Endothelial cell of hepatic sinusoid (primary cell): ENCODE data around the gene IL18RAP.

Experiments
- in situ Hi-C: cut with HindIII; loops from 2 replicates; pipeline ENCODE4 v1.10.0; 2017; ENCODE audit warnings: low sequenced_read_pairs

The IL18RAP gene

GRCh38 chr2:102421890-102422759 lies 835 bp upstream of the IL18RAP start:
- in situ Hi-C loops, result loop anchor here (5.0 to 10.0 kb wide), 2 partner anchors 90 to 417 kb away; no protein-coding TSS in a partner anchor

DNA sequence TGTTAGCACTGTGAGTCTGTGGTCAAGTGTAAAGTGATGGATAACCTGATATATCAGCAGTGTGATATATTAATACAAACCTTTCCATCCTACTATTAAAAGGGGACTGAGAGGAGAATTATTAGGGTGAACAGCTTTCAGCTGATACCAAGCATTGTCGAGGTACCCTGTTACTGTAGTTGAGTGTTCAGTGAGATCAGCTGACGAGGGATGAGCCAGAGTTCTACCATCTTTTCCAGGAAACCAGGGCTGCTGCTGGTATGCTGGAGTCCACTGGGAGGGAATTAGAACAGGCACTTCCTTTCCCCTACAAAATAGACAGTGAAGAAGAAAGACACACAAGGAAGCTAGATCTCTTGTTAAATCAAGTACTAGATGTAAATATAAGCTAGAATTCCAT lies 408 bp downstream of the IL18RAP start:
- in situ Hi-C loops, result loop anchor here (5.0 to 10.0 kb wide), 2 partner anchors 91 to 419 kb away; no protein-coding TSS in a partner anchor

GRCh38 chr2:102424754-102425153 lies 1.8 kb downstream of the IL18RAP start:
- in situ Hi-C loops, result loop anchor here (5.0 to 10.0 kb wide), 3 partner anchors 37 to 420 kb away; no protein-coding TSS in a partner anchor

DNA sequence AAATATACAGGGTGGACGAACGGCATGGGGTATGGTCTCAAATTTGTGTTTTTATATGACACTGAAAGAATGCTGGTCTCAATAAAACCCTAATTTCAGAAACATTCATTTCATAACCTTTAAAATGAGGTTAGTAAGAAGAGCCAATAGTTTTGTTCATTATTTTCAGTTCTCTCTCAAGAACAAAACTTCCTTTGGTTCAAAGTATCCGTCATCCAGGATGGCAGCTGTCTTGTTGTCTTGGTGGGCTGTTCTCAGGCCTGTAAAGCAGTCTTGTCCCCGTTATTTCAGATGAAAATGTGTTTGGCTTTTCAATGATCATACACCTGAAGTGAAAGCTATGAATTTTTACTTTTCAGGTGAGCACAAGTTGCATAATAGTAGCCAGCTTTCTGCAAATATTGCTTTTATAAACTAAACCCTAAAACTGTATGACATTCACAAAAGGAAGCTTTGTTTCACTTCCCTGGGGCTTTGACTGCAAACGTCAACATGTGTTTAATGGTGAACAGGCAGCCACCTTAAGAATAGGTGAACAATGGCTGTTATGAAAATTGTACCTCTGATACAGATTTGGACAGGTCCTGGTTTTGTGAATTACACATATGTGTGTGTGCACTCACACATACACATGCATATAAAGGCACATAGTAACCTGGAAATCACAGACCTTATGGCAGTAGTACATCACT lies 2.6 kb downstream of the IL18RAP start:
- in situ Hi-C loops, result loop anchor here (5.0 to 10.0 kb wide), 2 partner anchors 38 to 421 kb away; no protein-coding TSS in a partner anchor

DNA sequence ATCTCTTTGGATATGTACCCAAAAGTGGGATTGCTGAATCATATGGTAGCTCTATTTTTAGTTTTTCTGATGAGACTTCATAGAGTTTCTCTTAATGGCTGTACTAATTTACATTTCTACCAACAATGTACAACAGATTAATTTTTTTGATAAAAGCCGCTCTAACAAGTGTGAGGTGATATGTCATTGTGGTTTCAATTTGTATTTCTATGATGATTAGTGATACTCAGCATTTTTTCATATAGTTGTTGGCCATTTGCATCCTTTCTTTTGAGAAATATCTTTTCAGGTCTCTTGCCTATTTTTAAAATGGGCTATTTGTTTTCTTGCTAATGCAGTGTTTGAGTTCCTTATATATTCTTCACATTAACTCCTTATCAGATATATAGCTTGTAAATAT lies 4.3 kb downstream of the IL18RAP start:
- in situ Hi-C loops, result loop anchor here (5.0 to 10.0 kb wide), 2 partner anchors 40 to 422 kb away; no protein-coding TSS in a partner anchor

DNA sequence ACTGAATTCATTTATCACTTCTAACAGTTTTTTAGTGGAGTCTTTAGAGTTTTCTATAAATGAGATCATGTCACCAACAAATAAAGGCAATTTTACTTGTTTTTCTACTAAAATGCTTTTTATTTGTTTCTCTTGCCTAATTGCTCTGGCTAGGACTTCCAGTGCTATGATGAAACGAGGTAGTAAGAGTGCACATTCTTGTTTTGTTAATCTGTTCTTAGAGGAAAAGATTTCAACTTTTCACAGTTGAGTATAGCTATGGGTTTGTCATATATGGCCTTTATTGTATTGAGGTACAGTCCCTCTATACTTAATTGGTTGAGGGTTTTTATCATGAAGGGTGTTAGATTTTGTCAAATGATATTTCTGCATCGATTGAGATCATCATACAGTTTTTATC lies 5.6 kb downstream of the IL18RAP start:
- in situ Hi-C loops, result loop anchor here (5.0 to 10.0 kb wide), 2 partner anchors 41 to 424 kb away; no protein-coding TSS in a partner anchor

DNA sequence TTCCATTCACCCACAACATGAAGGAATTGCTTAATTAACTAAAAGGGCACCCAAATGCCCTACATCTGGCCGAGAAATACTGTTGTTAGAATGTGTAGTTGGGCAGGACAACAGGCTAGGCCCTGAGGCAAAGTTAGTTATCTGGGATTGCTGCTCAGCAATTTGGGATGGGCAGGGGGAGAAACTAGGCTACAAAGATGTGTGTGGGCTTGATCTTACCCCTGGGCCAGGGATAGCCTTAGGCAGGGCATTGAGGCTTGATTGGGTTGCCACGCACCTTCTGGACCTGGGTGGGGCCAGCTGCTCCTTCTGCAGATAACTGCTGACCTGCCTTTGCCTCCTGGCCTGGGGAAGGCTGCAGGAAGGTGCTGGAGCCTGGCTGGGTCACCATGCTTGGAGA lies 9.4 kb downstream of the IL18RAP start:
- in situ Hi-C loops, result no loop called here

DNA sequence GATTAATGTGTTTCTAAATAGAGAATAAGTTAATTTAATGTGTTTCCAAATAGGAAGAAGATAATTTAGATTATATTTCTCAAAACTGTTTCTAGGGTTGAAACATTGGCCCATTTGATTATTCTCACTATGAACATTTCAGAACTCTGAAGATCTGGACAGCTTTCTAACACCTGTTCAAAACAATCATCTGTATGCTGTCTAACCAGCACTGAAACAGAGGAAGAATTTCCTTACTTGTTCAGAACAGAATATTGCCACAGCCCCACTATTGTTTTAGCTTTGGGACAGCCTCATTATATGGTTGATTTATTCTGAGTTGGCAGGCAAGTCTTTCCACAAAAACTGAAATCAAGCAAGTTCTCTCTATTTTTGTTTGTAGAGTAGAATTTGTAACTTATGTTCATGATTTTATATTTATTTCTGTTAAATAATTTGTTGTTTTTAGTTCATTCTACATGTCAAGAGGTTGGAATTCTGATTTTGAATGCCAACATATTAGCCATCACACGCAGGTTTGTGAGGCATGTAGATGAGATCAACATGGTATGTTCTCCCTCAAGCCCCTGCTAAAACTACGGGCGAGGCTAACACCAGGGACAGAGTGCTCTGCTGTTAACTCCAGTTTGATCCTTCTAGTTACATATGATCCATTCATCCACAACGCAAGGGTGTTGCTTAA lies 11.2 kb downstream of the IL18RAP start:
- in situ Hi-C loops, result no loop called here

- in situ Hi-C loops, result no loop called here
Measured at GRCh38 chr2:102434655-102435381, 11.9 kb downstream of the IL18RAP start.

DNA sequence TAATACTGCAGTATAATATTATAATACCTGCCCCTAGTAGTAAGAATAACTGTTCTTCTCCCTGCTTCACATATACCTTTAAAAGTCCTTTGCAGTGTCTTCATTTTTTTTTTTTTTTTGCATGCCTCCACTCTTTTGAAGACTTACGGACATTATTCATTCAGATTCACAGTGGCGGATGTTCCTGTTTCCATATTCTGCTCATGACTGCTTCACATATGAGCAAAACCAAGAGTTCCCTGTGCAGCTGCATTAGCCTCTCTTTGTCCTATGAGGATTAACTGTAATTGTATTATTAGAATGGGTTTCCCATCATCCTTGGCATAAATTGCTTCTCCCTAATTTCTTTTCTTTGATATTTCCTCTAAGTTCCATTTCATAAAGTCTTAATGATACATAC lies 12.8 kb downstream of the IL18RAP start:
- in situ Hi-C loops, result no loop called here

GRCh38 chr2:102436323-102436722 lies 13.4 kb downstream of the IL18RAP start:
- in situ Hi-C loops, result no loop called here

DNA sequence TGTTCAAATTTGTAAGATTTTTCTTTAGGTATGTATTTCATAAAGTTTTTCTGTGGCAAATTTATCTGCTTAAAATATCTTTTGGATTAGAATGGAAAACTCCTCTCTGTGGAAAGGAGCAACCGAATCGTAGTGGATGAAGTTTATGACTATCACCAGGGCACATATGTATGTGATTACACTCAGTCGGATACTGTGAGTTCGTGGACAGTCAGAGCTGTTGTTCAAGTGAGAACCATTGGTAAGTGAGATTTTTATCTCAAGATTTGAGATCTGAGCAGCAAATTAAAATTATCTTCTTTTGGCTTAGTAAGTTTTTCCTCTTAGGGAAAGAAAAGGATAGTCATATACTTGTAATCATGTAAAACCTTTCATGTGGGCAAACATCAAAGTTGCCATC lies 14.2 kb downstream of the IL18RAP start:
- in situ Hi-C loops, result no loop called here

DNA sequence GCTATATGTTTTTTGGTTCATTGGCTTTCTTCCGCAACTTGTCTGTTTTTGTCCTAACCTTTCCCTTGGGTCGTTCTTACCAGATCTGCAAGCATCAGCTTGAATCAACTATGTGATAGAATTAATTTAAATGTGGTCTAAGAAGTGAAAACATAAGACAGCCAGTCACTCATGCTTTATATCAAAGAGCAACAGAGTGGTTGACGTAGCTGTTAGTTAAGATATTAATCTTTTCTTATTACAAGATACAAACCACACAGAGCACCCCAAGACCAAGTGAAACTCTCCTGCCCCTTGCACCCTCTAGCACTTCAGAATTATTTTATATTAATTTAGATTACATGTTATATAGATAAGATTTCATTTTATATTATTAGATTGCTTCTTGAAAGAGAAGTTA lies 15.2 kb downstream of the IL18RAP start:
- in situ Hi-C loops, result no loop called here

- in situ Hi-C loops, result no loop called here
Measured at GRCh38 chr2:102438578-102438977, 15.6 kb downstream of the IL18RAP start.

DNA sequence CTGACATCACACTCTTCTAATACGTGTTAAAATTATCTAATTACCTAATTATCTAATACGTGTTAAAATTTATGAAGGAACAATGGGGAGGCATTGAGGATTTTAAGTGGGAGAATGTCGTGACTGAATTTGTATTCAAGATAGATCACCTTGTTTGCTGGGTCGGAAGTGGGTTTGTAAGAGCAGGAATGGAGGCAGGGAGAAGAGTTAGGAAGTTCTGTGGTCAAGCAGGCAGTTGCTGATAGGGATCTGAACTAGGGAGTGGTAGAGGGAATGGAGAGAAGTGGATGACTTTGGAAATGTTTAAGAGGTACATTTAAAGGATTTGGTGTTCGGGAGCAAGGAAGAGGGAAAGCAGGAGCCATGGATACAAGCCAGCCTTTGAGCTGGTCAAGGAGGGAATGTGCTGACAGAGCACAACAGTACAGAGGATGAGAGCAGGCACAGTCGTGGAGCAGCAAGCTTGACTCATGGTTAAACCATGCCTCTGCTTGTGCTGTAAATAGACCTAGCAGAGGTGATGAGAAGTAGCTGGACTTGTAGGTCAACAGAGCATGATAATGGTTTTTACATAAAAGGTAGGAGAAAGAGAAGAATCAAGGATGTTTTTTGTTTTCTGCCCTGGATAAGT lies 16.2 kb downstream of the IL18RAP start:
- in situ Hi-C loops, result no loop called here

- in situ Hi-C loops, result no loop called here
Measured at GRCh38 chr2:102442967-102443828, 20.2 kb downstream of the IL18RAP start.

GRCh38 chr2:102444233-102444632 lies 21.3 kb downstream of the IL18RAP start:
- in situ Hi-C loops, result no loop called here

DNA sequence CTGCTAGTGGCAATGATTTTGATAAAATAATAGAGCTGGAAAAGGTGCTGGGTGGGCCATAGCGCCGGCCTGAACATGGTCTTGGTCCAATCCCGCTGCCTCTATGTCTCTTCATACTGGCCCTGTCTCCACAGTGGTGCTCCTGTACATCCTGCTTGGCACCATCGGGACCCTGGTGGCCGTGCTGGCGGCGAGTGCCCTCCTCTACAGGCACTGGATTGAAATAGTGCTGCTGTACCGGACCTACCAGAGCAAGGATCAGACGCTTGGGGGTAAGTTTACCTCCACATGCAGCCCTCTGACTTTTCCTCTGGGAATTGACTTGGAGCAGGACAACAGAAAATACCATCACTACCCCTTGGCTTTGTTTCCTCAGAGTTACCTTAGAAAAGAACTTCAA lies 24.0 kb downstream of the IL18RAP start:
- in situ Hi-C loops, result no loop called here

DNA sequence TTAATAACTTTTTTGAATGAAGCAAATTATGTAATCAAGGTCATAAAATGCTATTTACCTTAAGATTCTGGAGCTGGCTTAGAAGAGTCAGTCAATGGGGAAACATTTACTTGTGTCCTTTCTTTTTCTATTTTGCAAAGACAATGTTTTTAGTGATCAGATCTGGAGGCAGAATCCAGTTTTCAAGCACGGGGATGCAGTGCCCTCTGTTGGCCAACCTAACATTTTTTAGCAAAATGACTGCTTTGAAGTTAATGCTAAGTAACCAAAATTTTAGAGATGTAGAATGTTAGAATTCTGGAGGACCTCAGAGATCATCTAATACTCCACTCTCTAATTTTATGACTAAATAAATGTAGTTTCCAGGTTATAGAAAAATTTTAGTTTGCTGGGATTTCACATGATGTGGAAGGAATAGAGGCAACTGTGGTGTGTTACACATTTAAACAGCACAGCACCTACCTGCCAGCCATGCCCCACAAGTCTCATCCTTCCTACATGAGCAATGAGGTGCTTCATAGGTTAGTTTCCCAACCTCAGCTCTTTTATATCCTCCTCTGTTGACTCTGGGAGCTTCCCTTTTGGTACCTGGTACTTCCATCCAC lies 26.5 kb downstream of the IL18RAP start:
- in situ Hi-C loops, result no loop called here
